Liver (tissue), 9 donors: ENCODE measurements around the gene SEMA5A. TPM values are rescaled to one million over a fixed set of nuclear protein-coding genes. Genes with fewer than 3 reads are reported as not detected.

Experiments used
- DNase-seq: peaks from one replicate; pipeline ENCODE4 v3.0.0-alpha.2; 2017; ENCODE audit warnings: low spot score
- H3K27ac ChIP-seq, 2 donors: one replicate each; pipeline ENCODE4 v1.7.0; 2013; ENCODE audit warnings: inconsistent platforms in 2 of 2, low read length in 2 of 2, control low read depth in 1 of 2, low read depth in 1 of 2, mild to moderate bottlenecking in 1 of 2
- H3K27me3 ChIP-seq, 4 donors: one replicate each; pipeline versions ENCODE4 v1.6.1 to v1.7.0; 2013; ENCODE audit warnings: low read length in 3 of 4, inconsistent platforms in 1 of 4, mild to moderate bottlenecking in 1 of 4, moderate library complexity in 1 of 4; ENCODE audit not compliant: control insufficient read depth in 4 of 4, insufficient read depth in 4 of 4
- H3K36me3 ChIP-seq, 4 donors: one replicate each; pipeline versions ENCODE4 v1.6.1 to v1.7.0; 2013; ENCODE audit warnings: low read length in 3 of 4, mild to moderate bottlenecking in 3 of 4, low read depth in 1 of 4, moderate library complexity in 1 of 4; ENCODE audit not compliant: control insufficient read depth in 4 of 4, insufficient read depth in 3 of 4
- H3K4me1 ChIP-seq, 4 donors: one replicate each; pipeline versions ENCODE4 v1.6.1 to v1.7.0; 2013; ENCODE audit warnings: low read length in 3 of 4, mild to moderate bottlenecking in 3 of 4, moderate library complexity in 1 of 4; ENCODE audit not compliant: control insufficient read depth in 4 of 4, insufficient read depth in 4 of 4
- H3K4me3 ChIP-seq, 3 donors: one replicate each; pipeline versions ENCODE4 v1.6.1 to v1.7.0; 2013; ENCODE audit warnings: low read length in 3 of 3, control low read depth in 1 of 3, low read depth in 1 of 3, mild to moderate bottlenecking in 1 of 3
- H3K9ac ChIP-seq, 2 donors: one replicate each; pipeline ENCODE4 v1.7.0; 2013; ENCODE audit warnings: low read length in 2 of 2, mild to moderate bottlenecking in 2 of 2, moderate library complexity in 2 of 2, control low read depth in 1 of 2, low read depth in 1 of 2
- H3K9me3 ChIP-seq, 4 donors: one replicate each; pipeline versions ENCODE4 v1.6.1 to v1.7.0; 2013; ENCODE audit warnings: low read length in 3 of 4; ENCODE audit not compliant: control insufficient read depth in 4 of 4
- FOXA2 ChIP-seq: IDR thresholded peaks from 2 replicates; pipeline ENCODE4 v1.6.1; 2016; ENCODE audit warnings: antibody characterized with exemption
- HNF4A ChIP-seq, 2 donors: conservative IDR thresholded peaks; 2 replicates each; pipeline ENCODE4 v1.6.1; 2016; ENCODE audit warnings: antibody characterized with exemption in 2 of 2, mild to moderate bottlenecking in 2 of 2
- NR2F2 ChIP-seq: IDR thresholded peaks from 2 replicates; pipeline ENCODE4 v1.6.1; 2016; ENCODE audit warnings: antibody characterized with exemption
- RAD21 ChIP-seq, 2 donors: IDR thresholded peaks; 2 replicates each; pipeline ENCODE4 v1.6.1; 2016; ENCODE audit warnings: antibody characterized with exemption in 2 of 2, mild to moderate bottlenecking in 2 of 2
- RXRA ChIP-seq, 2 donors: IDR thresholded peaks; 2 replicates each; pipeline ENCODE4 v1.6.1; 2017 to 2018; ENCODE audit warnings: antibody characterized with exemption in 2 of 2, mild to moderate bottlenecking in 1 of 2
- SP1 ChIP-seq: IDR thresholded peaks from 2 replicates; pipeline ENCODE4 v1.6.1; 2018; ENCODE audit warnings: antibody characterized with exemption, mild to moderate bottlenecking
- TAF1 ChIP-seq: conservative IDR thresholded peaks from 2 replicates; pipeline ENCODE4 v1.6.1; 2016; ENCODE audit warnings: antibody characterized with exemption, mild to moderate bottlenecking
- WGBS: extraction: QIAGEN DNeasy Blood & Tissue Kit; methylation state at CpG from one replicate; pipeline ENCODE4 v1.1.7; 2013; 5-methylcytosine and 5-hydroxymethylcytosine counted together
- polyA plus RNA-seq, 2 donors: library from polyadenylated mRNA; stranded (reverse) in 1 of 2; unstranded in 1 of 2; fragments of 200-250 nt in 1 of 2; fragments of >200 nt in 1 of 2; fragmentation: Nextera tagmentation in 1 of 2; extraction: Ambion mirVana in 1 of 2; gene quantifications; one replicate each; pipeline versions ENCODE4 v1.2.1 to v1.2.3, GENCODE V29; 2013 to 2015
- total RNA-seq, 2 donors: library from RNA; depleted of rRNA; stranded (reverse); fragments of >200 nt; gene quantifications; one replicate each; pipeline ENCODE4 v1.2.3, GENCODE V29; 2014
- TF ChIP-seq, protein P1 (sequence below): IDR thresholded peaks from 2 replicates; pipeline ENCODE4 v1.6.1; 2016; ENCODE audit warnings: antibody characterized with exemption, mild to moderate bottlenecking
- TF ChIP-seq, protein P2 (sequence below): IDR thresholded peaks from 2 replicates; pipeline ENCODE4 v1.6.1; 2016; ENCODE audit warnings: antibody characterized with exemption
- donor health status: healthy.
- donor health status: healthy.
- donor health status: healthy.
- donor health status: healthy.
- donor health status: healthy.

Gene SEMA5A
- total and polyA plus RNA-seq, 4 donors, result 1.1 to 5.8 (median 3.2) TPM

DNA sequence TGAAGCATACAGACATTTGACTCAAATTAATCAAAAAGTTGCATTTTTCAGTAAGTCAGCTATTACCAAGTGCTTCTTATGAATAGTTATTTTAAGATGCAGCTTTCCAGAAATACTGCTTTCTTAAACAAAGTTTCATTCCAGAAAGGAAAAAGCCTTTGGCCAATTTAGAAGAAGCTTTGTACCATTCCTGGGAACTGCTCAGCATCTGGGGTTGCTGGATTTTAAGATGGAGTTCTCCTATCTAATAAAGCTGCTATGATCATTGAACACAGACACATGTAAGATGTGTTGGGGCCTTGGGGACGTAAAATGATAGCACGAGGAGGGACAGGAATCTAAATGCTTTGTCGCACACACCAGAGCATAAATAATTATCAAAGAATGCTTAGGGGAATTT lies 130.8 kb downstream of the SEMA5A start (continued):
- TF ChIP-seq, protein P1, sequence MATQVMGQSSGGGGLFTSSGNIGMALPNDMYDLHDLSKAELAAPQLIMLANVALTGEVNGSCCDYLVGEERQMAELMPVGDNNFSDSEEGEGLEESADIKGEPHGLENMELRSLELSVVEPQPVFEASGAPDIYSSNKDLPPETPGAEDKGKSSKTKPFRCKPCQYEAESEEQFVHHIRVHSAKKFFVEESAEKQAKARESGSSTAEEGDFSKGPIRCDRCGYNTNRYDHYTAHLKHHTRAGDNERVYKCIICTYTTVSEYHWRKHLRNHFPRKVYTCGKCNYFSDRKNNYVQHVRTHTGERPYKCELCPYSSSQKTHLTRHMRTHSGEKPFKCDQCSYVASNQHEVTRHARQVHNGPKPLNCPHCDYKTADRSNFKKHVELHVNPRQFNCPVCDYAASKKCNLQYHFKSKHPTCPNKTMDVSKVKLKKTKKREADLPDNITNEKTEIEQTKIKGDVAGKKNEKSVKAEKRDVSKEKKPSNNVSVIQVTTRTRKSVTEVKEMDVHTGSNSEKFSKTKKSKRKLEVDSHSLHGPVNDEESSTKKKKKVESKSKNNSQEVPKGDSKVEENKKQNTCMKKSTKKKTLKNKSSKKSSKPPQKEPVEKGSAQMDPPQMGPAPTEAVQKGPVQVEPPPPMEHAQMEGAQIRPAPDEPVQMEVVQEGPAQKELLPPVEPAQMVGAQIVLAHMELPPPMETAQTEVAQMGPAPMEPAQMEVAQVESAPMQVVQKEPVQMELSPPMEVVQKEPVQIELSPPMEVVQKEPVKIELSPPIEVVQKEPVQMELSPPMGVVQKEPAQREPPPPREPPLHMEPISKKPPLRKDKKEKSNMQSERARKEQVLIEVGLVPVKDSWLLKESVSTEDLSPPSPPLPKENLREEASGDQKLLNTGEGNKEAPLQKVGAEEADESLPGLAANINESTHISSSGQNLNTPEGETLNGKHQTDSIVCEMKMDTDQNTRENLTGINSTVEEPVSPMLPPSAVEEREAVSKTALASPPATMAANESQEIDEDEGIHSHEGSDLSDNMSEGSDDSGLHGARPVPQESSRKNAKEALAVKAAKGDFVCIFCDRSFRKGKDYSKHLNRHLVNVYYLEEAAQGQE, result no peak

DNA sequence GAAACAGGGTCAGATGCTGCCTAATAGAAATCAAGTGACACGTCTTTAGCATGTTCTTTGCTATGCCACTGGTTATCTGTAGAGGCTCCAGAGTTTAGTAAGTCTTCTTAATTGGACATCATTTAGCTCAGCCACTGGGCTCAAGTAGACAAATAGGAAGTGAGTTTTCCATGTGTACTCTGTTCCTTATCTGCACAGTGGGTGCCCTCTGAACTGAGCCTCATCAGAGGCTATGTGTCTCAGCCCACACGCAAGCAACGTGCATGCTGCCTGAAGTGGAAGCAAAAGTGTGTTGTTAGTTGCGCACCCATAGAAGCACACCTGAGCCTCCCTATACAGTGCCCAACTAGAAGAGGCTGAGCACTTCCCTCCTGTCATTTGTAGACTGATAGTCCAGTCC lies 134.7 kb downstream of the SEMA5A start:
- Histone ChIP-seq H3K4me3 (no peak overlapping the region), H3K9me3 (no peaks in the 10 kb centered on the region), H3K9ac (no peak overlapping the region), H3K27me3 (no peaks in the 10 kb centered on the region), H3K27ac (no peak overlapping the region), H3K4me1 (peaks cover 3 to 30% (median 14%) of the 10 kb centered on the region in 4 donors), H3K36me3 (no peaks in the 10 kb centered on the region)
- TF ChIP-seq FOXA2 (no peak), NR2F2 (peak; percentile 76), TAF1 (no peak), SP1 (peak; percentile 46), RXRA (IDR thresholded peaks at IDR 0.05) (peak in 1 of 2 donors; percentile 41), HNF4A (conservative IDR thresholded peaks at IDR 0.05) (peak; percentile 30 to 43), RAD21 (IDR thresholded peaks at IDR 0.05) (peak; percentile 5 to 36)
- TF ChIP-seq, protein P1, result no peak
- DNase-seq, result no peak
- 55% methylated on average over 4 of the region's 4 CpGs for WGBS

DNA sequence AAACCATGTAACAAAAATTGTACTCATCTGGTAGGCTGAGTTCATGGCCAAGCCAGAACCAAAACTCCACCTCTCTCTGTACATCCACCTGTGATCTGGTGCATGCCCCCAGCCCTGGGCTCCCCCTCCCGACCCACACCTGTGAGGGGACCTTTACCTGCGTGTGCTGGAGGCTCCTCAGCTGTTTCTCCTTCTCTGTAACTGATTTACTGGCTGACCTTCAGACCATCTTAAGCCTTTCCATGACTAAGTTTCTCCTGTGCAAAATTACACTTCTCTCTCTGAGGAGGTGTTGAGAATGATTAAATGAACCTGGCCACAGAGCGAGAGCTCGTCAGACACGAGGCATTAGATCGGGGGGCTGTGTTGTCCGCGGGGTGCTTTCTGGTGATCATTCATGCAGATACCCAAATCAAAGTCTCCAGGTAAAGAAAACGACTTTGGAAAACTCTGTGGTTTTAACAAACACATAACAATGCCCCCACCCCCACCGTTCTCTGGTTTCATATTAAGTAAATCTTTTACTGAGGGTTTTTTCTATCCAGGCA lies 136.4 kb downstream of the SEMA5A start:
- TF ChIP-seq, protein P2, sequence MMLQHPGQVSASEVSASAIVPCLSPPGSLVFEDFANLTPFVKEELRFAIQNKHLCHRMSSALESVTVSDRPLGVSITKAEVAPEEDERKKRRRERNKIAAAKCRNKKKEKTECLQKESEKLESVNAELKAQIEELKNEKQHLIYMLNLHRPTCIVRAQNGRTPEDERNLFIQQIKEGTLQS, result no peak
- TF ChIP-seq, protein P1, result peak; percentile 2
- Histone ChIP-seq H3K9ac (peak overlapping the region; percentile 56 to 65), H3K27me3 (no peaks in the 10 kb centered on the region), H3K27ac (peak overlapping the region; percentile 86 to 91), H3K4me1 (peaks cover 3 to 45% (median 25%) of the 10 kb centered on the region in 4 donors), H3K36me3 (no peaks in the 10 kb centered on the region), H3K9me3 (no peaks in the 10 kb centered on the region), H3K4me3 (peak overlapping the region; percentile 47 to 57 (median 57))
- DNase-seq, result no peak
- 31% methylated on average over 10 of the region's 10 CpGs for WGBS
